HCT116 (cell line): ENCODE measurements around the gene MED13L. TPM values are rescaled to one million over a fixed set of nuclear protein-coding genes. Genes with fewer than 3 reads are reported as not detected.

Experiments used
- ATAC-seq: fragments of 200-7000 bp; cut with Tn5 transposase; 2 replicates; pipeline ENCODE4 v1.9.1; 2020; ENCODE audit warnings: mild to moderate bottlenecking, moderate library complexity
- BruUV-seq: library from RNA; stranded (reverse); fragments of 400-500 nt; replicated peaks from 2 replicates; lab custom pipeline; 2021; lab: Mats Ljungman, UMichigan
- CTCF ChIA-PET: fragments of 300-600 bp; sonication (Branson Sonifier 250); formaldehyde crosslinking; loops from one replicate; lab custom pipeline; 2021; ENCODE audit warnings: antibody characterized with exemption; lab: Charles Lee
- POLR2A ChIA-PET: fragments of 300-600, 350-600 bp; sonication (Branson Sonifier 250); formaldehyde crosslinking; loops from one replicate; lab custom pipeline; 2021; ENCODE audit warnings: antibody characterized with exemption; lab: Charles Lee
- RAD21 ChIA-PET, 2 experiments: fragments of 300-600 bp; sonication (Branson Sonifier 250); formaldehyde crosslinking; loops; one replicate each; lab custom pipeline; 2023; ENCODE audit warnings: low total read pairs in 2 of 2; ENCODE audit not compliant: uncharacterized antibody in 2 of 2, unreplicated experiment in 2 of 2, low non-redundant PET in 1 of 2; lab: Charles Lee
- DNase-seq: peaks from one replicate; pipeline ENCODE4 v3.0.0-alpha.2; 2010; ENCODE audit warnings: low read depth, low spot score
- H2AFZ ChIP-seq: fragments of 200-600 bp; shearing (Covaris generic), sonication (generic); 2 replicates; pipeline ENCODE4 v1.6.1; 2017; ENCODE audit warnings: low read depth, mixed run types, mixed read lengths, antibody characterized with exemption, low read length; ENCODE audit not compliant: poor library complexity, severe bottlenecking
- H3K27ac ChIP-seq: 2 replicates; pipeline ENCODE4 v1.5.1; 2012; ENCODE audit warnings: low read depth, low read length
- H3K27me3 ChIP-seq: fragments of 200-600 bp; sonication (generic); 2 replicates; pipeline ENCODE4 v1.6.1; 2016; ENCODE audit warnings: mixed run types, low read length, mixed read lengths; ENCODE audit not compliant: insufficient read depth
- H3K36me3 ChIP-seq, 2 experiments: fragments of 200-500 bp in 1 of 2; fragments of 200-600 bp in 1 of 2; sonication (Bioruptor generic) in 1 of 2; sonication (generic) in 1 of 2; 2 replicates each; pipeline versions ENCODE4 v1.5.1 to v1.6.1; 2014 to 2016; ENCODE audit warnings: low read length in 2 of 2, inconsistent platforms in 1 of 2, mixed read lengths in 1 of 2, mixed run types in 1 of 2; ENCODE audit not compliant: insufficient read depth in 2 of 2, control insufficient read depth in 1 of 2
- H3K4me1 ChIP-seq, 2 experiments: fragments of 200-600 bp in 1 of 2; sonication (generic) in 1 of 2; 2 replicates each; pipeline versions ENCODE4 v1.5.1 to v1.6.1; 2012 to 2017; ENCODE audit warnings: low read length in 2 of 2, inconsistent platforms in 1 of 2, mild to moderate bottlenecking in 1 of 2, mixed read lengths in 1 of 2, mixed run types in 1 of 2, moderate library complexity in 1 of 2; ENCODE audit not compliant: insufficient read depth in 2 of 2, control insufficient read depth in 1 of 2
- H3K4me2 ChIP-seq: fragments of 200-600 bp; sonication (generic); 2 replicates; pipeline ENCODE4 v1.6.1; 2017; ENCODE audit warnings: mixed run types, low read length, mixed read lengths
- H3K4me3 ChIP-seq, 2 experiments: fragments of 200-600 bp in 1 of 2; sonication (generic) in 1 of 2; replicated peaks in 1 of 2; 2 replicates each; pipeline ENCODE4 v1.5.1; 2011 to 2016; ENCODE audit warnings: low read length in 2 of 2, control low read depth in 1 of 2, low read depth in 1 of 2, mild to moderate bottlenecking in 1 of 2, mixed read lengths in 1 of 2, mixed run types in 1 of 2
- H3K79me2 ChIP-seq: fragments of 200-600 bp; sonication (generic); 2 replicates; pipeline ENCODE4 v1.6.1; 2017; ENCODE audit warnings: mild to moderate bottlenecking, mixed run types, low read length, moderate library complexity, mixed read lengths; ENCODE audit not compliant: insufficient read depth
- H3K9ac ChIP-seq: fragments of 200-600 bp; sonication (generic); 2 replicates; pipeline ENCODE4 v1.6.1; 2016; ENCODE audit warnings: low read length, mixed read lengths
- H3K9me2 ChIP-seq: fragments of 200-600 bp; sonication (generic), shearing (Covaris generic); 2 replicates; pipeline ENCODE4 v1.6.1; 2017; ENCODE audit warnings: mixed run types, mild to moderate bottlenecking, moderate library complexity; ENCODE audit not compliant: insufficient read depth
- H3K9me3 ChIP-seq, 2 experiments: fragments of 200-500 bp in 1 of 2; fragments of 200-600 bp in 1 of 2; sonication (Bioruptor generic) in 1 of 2; sonication (generic) in 1 of 2; 2 replicates each; pipeline ENCODE4 v1.6.1; 2014 to 2017; ENCODE audit warnings: low read length in 2 of 2, mixed read lengths in 2 of 2, inconsistent platforms in 1 of 2, low read depth in 1 of 2, mild to moderate bottlenecking in 1 of 2, mixed run types in 1 of 2, moderate library complexity in 1 of 2; ENCODE audit not compliant: control insufficient read depth in 1 of 2, insufficient read depth in 1 of 2
- H4K20me1 ChIP-seq: fragments of 200-600 bp; sonication (generic), shearing (Covaris generic); 2 replicates; pipeline ENCODE4 v1.6.1; 2017; ENCODE audit warnings: mixed run types, mild to moderate bottlenecking, moderate library complexity; ENCODE audit not compliant: insufficient read depth
- CBX3 ChIP-seq: IDR thresholded peaks from 2 replicates; pipeline ENCODE4 v1.6.1; 2012; ENCODE audit warnings: low read depth
- CEBPB ChIP-seq: IDR thresholded peaks from 2 replicates; pipeline ENCODE4 v1.6.1; 2012; ENCODE audit warnings: low read depth
- EZH2 ChIP-seq: fragments of 200-600 bp; sonication (generic); IDR thresholded peaks from 2 replicates; pipeline ENCODE4 v1.6.1; 2017; ENCODE audit warnings: antibody characterized with exemption, mixed run types
- EZH2phosphoT487 ChIP-seq: fragments of 200-600 bp; IDR thresholded peaks from 2 replicates; pipeline ENCODE4 v1.6.1; 2018; ENCODE audit warnings: antibody characterized with exemption, borderline replicate concordance
- JUND ChIP-seq: IDR thresholded peaks from 2 replicates; pipeline ENCODE4 v1.6.1; 2012
- REST ChIP-seq: IDR thresholded peaks from 2 replicates; pipeline ENCODE4 v1.6.1; 2012; ENCODE audit warnings: low read depth
- SP1 ChIP-seq: IDR thresholded peaks from 2 replicates; pipeline ENCODE4 v1.6.1; 2012; ENCODE audit warnings: low read depth
- SRF ChIP-seq: IDR thresholded peaks from 2 replicates; pipeline ENCODE4 v1.6.1; 2012; ENCODE audit warnings: low read depth
- YY1 ChIP-seq: IDR thresholded peaks from 2 replicates; pipeline ENCODE4 v1.6.1; 2011; ENCODE audit warnings: low read length, low read depth, moderate library complexity, mild to moderate bottlenecking; ENCODE audit not compliant: insufficient replicate concordance; ENCODE audit errors: extremely low read depth
- ZFX ChIP-seq: fragments of 450-650 bp; IDR thresholded peaks from 2 replicates; pipeline ENCODE4 v1.6.1; 2017
- ZNF274 ChIP-seq: fragments of 200-500 bp; sonication (Bioruptor generic); IDR thresholded peaks from 2 replicates; pipeline ENCODE4 v1.6.1; 2014; ENCODE audit warnings: mild to moderate bottlenecking, low read depth, low read length, inconsistent platforms
- intact Hi-C: fragments of 100-400 bp; cut with micrococcal nuclease; formaldehyde crosslinking; loops from 2 replicates; pipeline ENCODE4 v1.10.0; 2022
- total RNA-seq: library from RNA; stranded (reverse); gene quantifications from one replicate; pipeline ENCODE4 v1.2.1, GENCODE V29; 2021; ENCODE audit not compliant: unreplicated experiment
- TF ChIP-seq, protein P1 (sequence below): IDR thresholded peaks from 2 replicates; pipeline ENCODE4 v1.6.1; 2012
- TF ChIP-seq, protein P2 (sequence below): IDR thresholded peaks from 2 replicates; pipeline ENCODE4 v1.6.1; 2011; ENCODE audit warnings: mild to moderate bottlenecking, low read length, moderate library complexity; ENCODE audit not compliant: insufficient replicate concordance; ENCODE audit errors: extremely low read depth

MED13L gene
- total RNA-seq, 1 experiment from 2014 or later: 176 TPM

DNA sequence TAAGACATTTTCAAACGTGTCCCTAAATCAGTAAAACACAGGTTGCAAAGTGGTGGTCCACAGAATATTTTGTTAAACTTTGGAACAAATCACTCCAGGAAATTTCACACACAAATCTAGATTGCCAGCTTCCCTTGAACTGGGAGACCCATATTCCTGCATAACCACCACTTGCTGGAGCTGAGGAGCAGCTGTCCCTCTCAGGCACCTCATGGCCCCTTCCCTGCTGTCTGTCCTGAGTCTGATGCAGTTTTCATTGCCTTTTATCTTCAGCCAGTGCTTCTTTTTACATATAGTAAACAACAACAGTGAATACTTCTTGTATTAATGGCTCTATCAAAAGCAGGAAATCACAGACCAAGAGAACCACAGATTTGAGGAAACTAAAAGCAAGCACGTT is 289.3 kb downstream of the MED13L start:
- H3K9me2 ChIP-seq: no peaks in the 10 kb centered on the region
- POLR2A ChIA-PET: no interaction called here
- H3K9me3 ChIP-seq: no peaks in the 10 kb centered on the region
- RAD21 ChIA-PET: no interaction called here
- H2AFZ ChIP-seq: no peak overlapping the region
- peaks cover 100% of the 10 kb centered on the region for H3K79me2 ChIP-seq
- no peaks in the 10 kb centered on the region for H3K4me1 ChIP-seq
- CTCF ChIA-PET: no interaction called here
- no peak overlapping the region for H3K9ac ChIP-seq
- no peak for DNase-seq
- BruUV-seq: no TSS peak
- TF ChIP-seq CBX3 (no peak), EZH2phosphoT487 (no peak), CEBPB (no peak)
- ATAC-seq: no peak
- peaks cover 18% of the 10 kb centered on the region; the same call in 1 of the 2 replicates for H4K20me1 ChIP-seq
- H3K4me3 ChIP-seq: no peak overlapping the region
- intact Hi-C loops: no loop called here
- H3K27ac ChIP-seq: no peak overlapping the region; the same call in 1 of the 2 replicates
- H3K4me2 ChIP-seq: no peak overlapping the region
- no peaks in the 10 kb centered on the region for H3K27me3 ChIP-seq
- H3K36me3 ChIP-seq: peaks cover 35 to 47% of the 10 kb centered on the region in 2 experiments; a peak in 3 of 4 replicates

DNA sequence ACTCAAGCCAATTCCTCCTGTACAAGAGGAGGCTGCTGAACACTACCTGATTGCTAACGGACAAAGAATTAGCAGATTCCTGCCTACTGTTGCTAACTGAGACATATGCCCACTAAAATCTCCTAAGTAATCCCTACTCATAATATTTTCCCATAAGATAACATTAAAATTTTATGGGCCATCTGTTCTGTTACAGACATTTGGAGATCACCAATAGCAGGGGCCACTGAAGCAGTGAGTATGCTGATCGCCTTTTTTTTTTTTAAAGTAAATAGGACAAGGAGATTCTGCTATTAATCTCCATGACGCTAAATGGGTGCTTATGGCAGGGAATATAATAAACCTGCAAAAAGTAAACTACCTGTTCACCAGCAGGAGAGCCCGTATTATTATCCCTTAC is 292.9 kb downstream of the MED13L start:
- H3K27ac ChIP-seq: no peak overlapping the region
- no peak overlapping the region for H3K4me2 ChIP-seq
- ChIA-PET RAD21 (no interaction called here), POLR2A (no interaction called here), CTCF (interaction anchor here (1.8 kb wide), 1 partner anchor 724 kb away, joined by 8 read pairs; no protein-coding TSS in a partner anchor)
- peaks cover 43 to 53% of the 10 kb centered on the region in 2 experiments; a peak in 3 of 4 replicates for H3K36me3 ChIP-seq
- no peak for ATAC-seq
- no peak overlapping the region for H3K9ac ChIP-seq
- no peaks in the 10 kb centered on the region for H3K9me2 ChIP-seq
- no peaks in the 10 kb centered on the region for H3K9me3 ChIP-seq
- peaks cover 94% of the 10 kb centered on the region for H3K79me2 ChIP-seq
- intact Hi-C loops: no loop called here
- no peaks in the 10 kb centered on the region for H3K27me3 ChIP-seq
- no TSS peak for BruUV-seq
- no peak overlapping the region for H2AFZ ChIP-seq
- no peak for DNase-seq
- H4K20me1 ChIP-seq: peaks cover 18% of the 10 kb centered on the region; the same call in 1 of the 2 replicates
- H3K4me3 ChIP-seq: no peak overlapping the region
- H3K4me1 ChIP-seq: no peaks in the 10 kb centered on the region
- TF ChIP-seq YY1: no peak
- no peak for TF ChIP-seq EZH2phosphoT487
- no peak for TF ChIP-seq REST
- no peak for TF ChIP-seq SP1
- TF ChIP-seq EZH2: no peak
- TF ChIP-seq ZFX: no peak
- no peak for TF ChIP-seq SRF
- no peak for TF ChIP-seq ZNF274
- TF ChIP-seq, protein P1, sequence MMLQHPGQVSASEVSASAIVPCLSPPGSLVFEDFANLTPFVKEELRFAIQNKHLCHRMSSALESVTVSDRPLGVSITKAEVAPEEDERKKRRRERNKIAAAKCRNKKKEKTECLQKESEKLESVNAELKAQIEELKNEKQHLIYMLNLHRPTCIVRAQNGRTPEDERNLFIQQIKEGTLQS: no peak
- TF ChIP-seq, protein P2, sequence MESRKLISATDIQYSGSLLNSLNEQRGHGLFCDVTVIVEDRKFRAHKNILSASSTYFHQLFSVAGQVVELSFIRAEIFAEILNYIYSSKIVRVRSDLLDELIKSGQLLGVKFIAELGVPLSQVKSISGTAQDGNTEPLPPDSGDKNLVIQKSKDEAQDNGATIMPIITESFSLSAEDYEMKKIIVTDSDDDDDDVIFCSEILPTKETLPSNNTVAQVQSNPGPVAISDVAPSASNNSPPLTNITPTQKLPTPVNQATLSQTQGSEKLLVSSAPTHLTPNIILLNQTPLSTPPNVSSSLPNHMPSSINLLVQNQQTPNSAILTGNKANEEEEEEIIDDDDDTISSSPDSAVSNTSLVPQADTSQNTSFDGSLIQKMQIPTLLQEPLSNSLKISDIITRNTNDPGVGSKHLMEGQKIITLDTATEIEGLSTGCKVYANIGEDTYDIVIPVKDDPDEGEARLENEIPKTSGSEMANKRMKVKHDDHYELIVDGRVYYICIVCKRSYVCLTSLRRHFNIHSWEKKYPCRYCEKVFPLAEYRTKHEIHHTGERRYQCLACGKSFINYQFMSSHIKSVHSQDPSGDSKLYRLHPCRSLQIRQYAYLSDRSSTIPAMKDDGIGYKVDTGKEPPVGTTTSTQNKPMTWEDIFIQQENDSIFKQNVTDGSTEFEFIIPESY: no peak
- no peak for TF ChIP-seq JUND
